Measurements from ENCODE around the gene PIGZ.

Gene PIGZ

DNA sequence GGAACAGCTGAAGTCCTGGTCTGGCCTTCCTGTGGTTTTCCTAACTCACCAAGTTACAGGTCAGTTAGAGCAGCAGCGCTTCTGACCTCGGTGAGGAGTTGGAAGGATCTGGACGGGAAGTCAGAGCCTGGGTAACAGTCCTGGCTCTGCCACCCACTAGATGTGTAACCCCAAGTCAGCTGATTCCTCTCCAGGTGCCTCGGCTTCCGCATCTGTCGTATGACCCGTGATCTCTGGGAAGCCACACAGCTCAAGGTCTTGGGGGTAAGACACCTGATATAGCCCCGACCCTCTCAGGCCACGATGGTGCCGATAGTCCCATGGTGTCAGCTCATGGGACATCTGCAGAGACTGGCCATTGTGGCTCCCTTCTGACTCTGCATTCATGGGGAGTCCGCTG, 8.3 kb upstream of the PIGZ start:
- DNase-seq = no peak

DNA sequence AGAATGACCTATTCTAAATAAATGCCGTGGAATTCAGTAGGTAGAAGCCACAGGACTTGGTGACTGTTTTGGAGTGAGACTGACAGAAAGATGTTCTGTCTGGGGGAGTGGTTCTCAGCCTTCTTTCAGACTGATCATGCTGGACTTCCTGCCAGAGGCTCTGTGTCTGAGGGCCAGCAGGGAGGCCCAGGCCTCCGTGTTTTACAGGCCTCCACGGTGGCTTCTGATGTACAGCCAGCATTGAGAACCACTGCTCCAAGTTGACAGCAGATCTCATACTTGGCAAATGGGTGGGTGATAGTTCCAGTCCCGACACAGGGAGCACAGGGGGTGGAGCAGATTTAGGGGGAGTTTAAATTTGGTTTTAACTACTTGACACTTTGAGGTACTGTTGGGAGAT, 6.7 kb upstream of the PIGZ start:
- no peak for DNase-seq

GRCh38 chr3:196974661-196975060, 6.0 kb upstream of the PIGZ start:
- no peak for DNase-seq

- DNase-seq = no peak
These were observed 2.6 kb upstream of the PIGZ start for GRCh38 chr3:196971094-196971698.

GRCh38 chr3:196970547-196971093, 2.0 kb upstream of the PIGZ start:
- DNase-seq = no peak

GRCh38 chr3:196969660-196970546, 1.3 kb upstream of the PIGZ start:
- peak; percentile 55 for DNase-seq

DNA sequence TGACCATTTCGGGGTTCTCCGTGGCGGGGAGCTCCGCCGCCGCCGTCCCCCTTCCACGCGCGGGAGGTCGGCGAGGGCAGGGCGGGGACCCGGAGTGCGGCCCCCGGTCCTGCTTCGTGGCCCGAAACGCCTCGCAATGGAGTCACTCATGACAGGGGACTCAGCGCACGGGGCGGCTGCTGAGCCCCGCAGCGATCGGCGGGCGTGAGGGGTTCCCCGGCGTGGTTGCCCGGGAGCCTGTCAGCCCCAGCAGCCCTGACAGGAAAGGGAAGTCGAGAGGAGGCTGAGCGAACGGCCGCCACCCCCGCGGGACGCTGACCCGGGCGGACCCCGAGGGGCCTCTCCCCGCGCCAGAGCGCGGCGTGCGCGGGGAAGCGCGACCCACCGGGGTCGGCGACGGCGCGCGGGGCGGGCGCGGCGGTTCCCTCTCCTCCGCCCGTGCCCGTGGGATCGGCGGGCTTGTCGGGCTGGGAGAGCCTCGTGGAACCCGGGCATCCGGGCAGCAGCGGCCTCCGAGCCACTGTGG, 564 bp upstream of the PIGZ start:
- DNase-seq = peak; percentile 23

DNA sequence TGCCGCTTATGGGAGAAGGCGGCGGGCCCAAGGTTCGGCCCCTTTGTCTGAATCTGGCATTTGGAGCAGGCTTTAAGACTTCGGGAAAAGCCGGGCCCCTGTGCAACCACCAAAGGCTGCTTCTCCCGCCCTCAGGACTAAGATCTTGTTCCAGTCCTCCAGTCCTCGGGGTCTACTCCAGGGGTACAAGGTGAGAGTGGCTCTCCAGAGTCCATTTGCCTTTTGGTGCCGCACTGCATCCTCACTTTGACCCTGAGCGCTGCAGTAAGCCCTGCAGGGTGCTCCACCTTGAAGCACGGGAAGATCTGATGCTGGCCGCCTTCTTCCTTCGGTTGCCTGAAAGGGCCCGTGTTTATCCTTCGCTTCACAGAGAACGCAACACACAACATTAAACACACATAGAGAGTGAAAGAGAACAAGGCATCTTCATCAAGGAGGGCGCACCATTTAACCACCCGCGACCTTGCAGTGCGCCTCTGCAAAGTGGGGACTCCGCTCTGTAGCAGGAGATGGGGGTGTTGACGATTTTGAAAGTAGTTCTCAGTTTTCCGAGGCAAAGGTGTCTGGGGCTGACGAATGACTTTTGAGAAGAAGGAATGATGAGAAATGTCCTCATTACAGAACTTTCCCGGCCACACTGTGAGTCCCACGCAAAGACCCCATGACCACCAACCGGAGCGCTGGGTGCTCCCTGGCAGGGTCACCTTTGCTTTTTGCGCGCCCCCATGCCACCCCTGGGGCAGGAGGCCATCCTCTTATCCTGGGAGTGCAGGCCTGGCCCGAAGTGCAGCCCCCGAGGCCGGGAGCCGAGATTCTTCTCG, 1.0 kb downstream of the PIGZ start:
- no peak for DNase-seq

DNA sequence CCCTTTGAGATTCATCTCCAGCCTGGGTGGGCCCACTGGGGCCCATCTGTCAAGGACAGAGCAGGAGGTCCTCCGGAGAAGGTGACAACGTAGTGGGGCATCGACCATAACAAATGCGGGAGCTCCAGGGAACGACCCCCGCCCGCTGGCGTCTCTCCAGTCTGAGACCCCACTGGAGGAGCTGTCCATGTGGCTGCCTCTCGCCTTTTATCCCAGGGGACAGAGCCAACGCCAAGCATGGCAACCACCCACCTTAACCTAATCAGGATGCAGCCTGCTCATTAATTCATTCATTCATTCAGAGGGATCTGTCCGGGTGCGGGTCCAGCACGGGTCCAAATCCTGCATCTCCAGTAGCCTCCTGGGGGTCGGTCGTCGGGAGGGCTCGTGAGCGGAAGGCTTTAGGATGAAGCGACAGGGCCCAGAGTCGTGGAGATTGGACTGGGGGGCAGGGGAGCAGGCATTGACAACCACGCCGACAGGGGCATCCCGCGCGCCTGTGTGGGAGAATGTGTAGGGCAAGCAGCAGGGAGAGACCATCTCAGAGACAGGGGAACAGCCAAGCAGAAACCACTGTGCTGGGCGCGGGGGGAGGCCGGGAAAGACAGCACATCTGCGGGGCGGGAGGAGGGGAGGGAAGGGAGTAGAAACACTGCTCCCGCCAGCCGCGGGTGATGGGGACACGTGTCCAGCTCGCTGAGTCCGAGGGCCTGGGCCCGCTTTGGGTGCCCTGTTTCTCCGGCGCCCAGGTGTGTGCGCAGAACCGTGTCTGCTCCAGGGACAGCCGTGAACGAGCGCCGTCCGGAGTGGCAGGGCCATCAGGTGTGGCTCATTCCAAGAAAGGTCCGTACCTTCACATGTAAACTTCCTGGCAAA, 1.9 kb downstream of the PIGZ start:
- no peak for DNase-seq

GRCh38 chr3:196965804-196966173, 2.8 kb downstream of the PIGZ start:
- no peak for DNase-seq

GRCh38 chr3:196965112-196965803, 3.4 kb downstream of the PIGZ start:
- DNase-seq = no peak

GRCh38 chr3:196963631-196963953, 5.0 kb downstream of the PIGZ start:
- DNase-seq = no peak

- DNase-seq = no peak
These were observed 5.6 kb downstream of the PIGZ start for GRCh38 chr3:196962930-196963630.

- DNase-seq = no peak
These were observed 6.3 kb downstream of the PIGZ start for GRCh38 chr3:196962108-196962929.

- no peak for DNase-seq
These were observed 13.8 kb downstream of the PIGZ start for GRCh38 chr3:196954832-196955231.

DNA sequence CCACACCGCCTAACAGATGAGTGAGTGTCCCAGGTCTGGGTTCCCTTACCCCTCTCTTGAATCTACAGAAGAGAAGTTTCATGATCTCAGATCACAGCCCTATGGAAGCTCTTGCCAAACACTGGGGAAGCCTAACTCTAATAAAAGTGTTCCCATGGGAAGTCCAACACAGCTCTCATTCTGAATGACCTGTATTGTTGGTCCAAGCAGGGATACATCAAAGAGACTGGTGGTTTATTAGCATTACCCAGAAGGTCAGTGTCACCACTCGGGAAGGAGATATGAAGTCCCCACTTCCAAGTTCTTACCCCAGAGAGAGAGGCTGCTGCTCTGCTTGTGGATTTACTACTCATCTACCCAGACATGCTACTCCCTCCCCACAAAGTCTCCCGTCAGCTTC, 17.3 kb downstream of the PIGZ start:
- no peak for DNase-seq

- DNase-seq = no peak
These were observed 18.9 kb downstream of the PIGZ start for GRCh38 chr3:196949750-196950149.

DNA sequence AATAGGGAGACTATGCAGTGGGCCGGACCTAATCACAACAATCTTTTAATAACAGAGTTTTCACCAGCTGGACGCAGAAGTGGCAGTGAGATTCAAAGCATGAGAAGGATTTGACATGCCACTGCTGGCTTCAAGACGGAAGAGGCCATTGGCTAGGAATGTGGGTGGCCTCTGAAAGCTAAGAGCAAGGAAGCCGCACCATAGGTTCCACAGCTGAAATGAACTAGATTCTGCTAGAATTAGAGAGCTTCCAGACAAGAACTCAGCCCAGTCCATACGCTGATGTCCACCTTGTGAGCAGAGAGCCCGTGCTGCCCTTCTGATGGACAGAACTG, 19.4 kb downstream of the PIGZ start:
- no peak for DNase-seq

GRCh38 chr3:196948442-196949284, 20.0 kb downstream of the PIGZ start:
- no peak for DNase-seq
